Activated effector memory CD4-positive, alpha-beta T cell treated with Interleukin-2 at 50 U/mL for 16 hours (primary cell): ENCODE measurements around the gene COG4.
A peak's percentile ranks its signal among the peaks of the same experiment; 100 is the strongest.

Experiments
- DNase-seq: peaks from one replicate; pipeline ENCODE4 v3.0.0-alpha.2; 2020

The COG4 gene

GRCh38 chr16:70430667-70431536 is 92.5 kb downstream of the COG4 start:
- peak; percentile 24 for DNase-seq
